Neuronal stem cell (in vitro differentiated cells): ENCODE data around the gene DBF4B.
"Not testable (repeated sequence)": the region's sequence is repeated elsewhere in the genome, so short reads cannot be mapped to it uniquely, and the experiment has no call there.

ENCODE experiments used
- DNase-seq: peaks from one replicate; pipeline ENCODE4 v3.0.0-alpha.2; 2013; ENCODE audit warnings: low spot score
- H2AFZ ChIP-seq: one replicate; pipeline ENCODE4 v1.6.1; 2013; ENCODE audit warnings: mild to moderate bottlenecking, low read length, inconsistent platforms
- H2AK5ac ChIP-seq: 2 replicates; pipeline ENCODE4 v1.6.1; 2013; ENCODE audit warnings: low read depth, mild to moderate bottlenecking, inconsistent platforms, low read length, moderate library complexity, mixed read lengths
- H2BK120ac ChIP-seq: 2 replicates; pipeline ENCODE4 v1.6.1; 2013; ENCODE audit warnings: low read depth, mild to moderate bottlenecking, inconsistent platforms, low read length, moderate library complexity, mixed read lengths
- H2BK12ac ChIP-seq: one replicate; pipeline ENCODE4 v1.6.1; 2013; ENCODE audit warnings: low read length, inconsistent platforms
- H2BK15ac ChIP-seq: 2 replicates; pipeline ENCODE4 v1.6.1; 2013; ENCODE audit warnings: mild to moderate bottlenecking, low read length, inconsistent platforms, mixed read lengths
- H2BK5ac ChIP-seq: one replicate; pipeline ENCODE4 v1.6.1; 2013; ENCODE audit warnings: inconsistent platforms, mild to moderate bottlenecking, low read length, moderate library complexity
- H3K14ac ChIP-seq: one replicate; pipeline ENCODE4 v1.6.1; 2013; ENCODE audit warnings: low read length, inconsistent platforms
- H3K18ac ChIP-seq: 2 replicates; pipeline ENCODE4 v1.6.1; 2013; ENCODE audit warnings: low read length, inconsistent platforms
- H3K23ac ChIP-seq: 2 replicates; pipeline ENCODE4 v1.6.1; 2013; ENCODE audit warnings: low read depth, mild to moderate bottlenecking, mixed read lengths, low read length, inconsistent platforms; ENCODE audit not compliant: poor library complexity
- H3K27ac ChIP-seq: replicated peaks from 3 replicates; pipeline ENCODE4 v1.5.1; 2013; ENCODE audit warnings: low read length, inconsistent platforms
- H3K27me3 ChIP-seq, 3 experiments: 2 replicates each; pipeline ENCODE4 v1.6.1; 2013; ENCODE audit warnings: low read length in 3 of 3, mild to moderate bottlenecking in 2 of 3, inconsistent platforms in 1 of 3, low read depth in 1 of 3, mixed read lengths in 1 of 3, moderate library complexity in 1 of 3; ENCODE audit not compliant: control insufficient read depth in 3 of 3, insufficient read depth in 3 of 3
- H3K36me3 ChIP-seq, 2 donors: replicated peaks in 1 of 2; 2 replicates each; pipeline ENCODE4 v1.6.1; 2013; ENCODE audit warnings: low read length in 2 of 2; ENCODE audit not compliant: control insufficient read depth in 2 of 2, insufficient read depth in 2 of 2
- H3K4ac ChIP-seq: 2 replicates; pipeline ENCODE4 v1.6.1; 2013; ENCODE audit warnings: inconsistent platforms, mild to moderate bottlenecking, low read length, moderate library complexity
- H3K4me1 ChIP-seq, 2 donors: 1 replicate in 1 of 2; 2 replicates in 1 of 2; pipeline ENCODE4 v1.6.1; 2013; ENCODE audit warnings: low read length in 2 of 2, low read depth in 1 of 2; ENCODE audit not compliant: control insufficient read depth in 2 of 2, insufficient read depth in 1 of 2
- H3K4me2 ChIP-seq: one replicate; pipeline ENCODE4 v1.6.1; 2013; ENCODE audit warnings: mild to moderate bottlenecking, low read length, inconsistent platforms; ENCODE audit not compliant: insufficient read depth, poor library complexity, severe bottlenecking
- H3K4me3 ChIP-seq, 2 donors: 2 replicates each; pipeline ENCODE4 v1.5.1; 2013; ENCODE audit warnings: low read length in 2 of 2, mild to moderate bottlenecking in 2 of 2, inconsistent platforms in 1 of 2, moderate library complexity in 1 of 2
- H3K79me1 ChIP-seq: one replicate; pipeline ENCODE4 v1.6.1; 2013; ENCODE audit warnings: low read depth, mild to moderate bottlenecking, inconsistent platforms, low read length, moderate library complexity
- H3K9ac ChIP-seq: one replicate; pipeline ENCODE4 v1.6.1; 2013; ENCODE audit warnings: mild to moderate bottlenecking, low read depth, low read length, inconsistent platforms; ENCODE audit not compliant: poor library complexity
- H3K9me3 ChIP-seq, 2 donors: replicated peaks in 1 of 2; 2 replicates each; pipeline versions ENCODE3 to v1.6.1; 2013; ENCODE audit warnings: low read length in 2 of 2, mild to moderate bottlenecking in 2 of 2, inconsistent platforms in 1 of 2, low read depth in 1 of 2, mixed read lengths in 1 of 2, moderate library complexity in 1 of 2; ENCODE audit not compliant: control insufficient read depth in 2 of 2, insufficient read depth in 1 of 2
- H4K8ac ChIP-seq: one replicate; pipeline ENCODE4 v1.6.1; 2013; ENCODE audit warnings: low read depth, mild to moderate bottlenecking, inconsistent platforms, low read length, moderate library complexity
- H4K91ac ChIP-seq: one replicate; pipeline ENCODE4 v1.6.1; 2013; ENCODE audit warnings: low read length, low read depth, mild to moderate bottlenecking, inconsistent platforms; ENCODE audit not compliant: poor library complexity
- WGBS, 2 donors: extraction: QIAGEN DNeasy Blood & Tissue Kit; methylation state at CpG; one replicate each; pipeline ENCODE4 v1.1.7; 2013; ENCODE audit warnings: missing lambda C conversion rate in 2 of 2, mixed read lengths in 1 of 2; ENCODE audit not compliant: insufficient read length in 2 of 2, insufficient replicate concordance in 1 of 2; ENCODE audit errors: extremely low coverage in 2 of 2; 5-methylcytosine and 5-hydroxymethylcytosine counted together

The DBF4B gene

GRCh38 chr17:44738214-44738906, 29.9 kb downstream of the DBF4B start:
- Histone ChIP-seq H3K27me3 (no peaks in the 10 kb centered on the region), H3K4me2 (no peak overlapping the region), H3K4ac (no peak overlapping the region), H3K18ac (no peak overlapping the region), H3K79me1 (no peaks in the 10 kb centered on the region), H2BK5ac (no peak overlapping the region), H2BK15ac (no peak overlapping the region), H4K8ac (no peak overlapping the region), H2BK12ac (no peak overlapping the region), H4K91ac (no peak overlapping the region), H2AFZ (no peak overlapping the region), H3K9me3 (no peaks in the 10 kb centered on the region), H3K36me3 (peaks cover 24 to 92% of the 10 kb centered on the region in 2 donors), H3K4me1 (no peaks in the 10 kb centered on the region), H3K4me3 (no peak overlapping the region), H3K14ac (no peak overlapping the region), H3K23ac (no peak overlapping the region), H3K27ac (no peak overlapping the region), H2AK5ac (no peak overlapping the region), H2BK120ac (no peak overlapping the region), H3K9ac (no peak overlapping the region)
- DNase-seq, result no peak
- no CpG with 5 or more reads among the region's 3 CpGs for WGBS, 2 donors

GRCh38 chr17:44741316-44741715, 32.9 kb downstream of the DBF4B start:
- no peak overlapping the region for H3K23ac ChIP-seq
- no peak overlapping the region for H2AK5ac ChIP-seq
- no peak overlapping the region for H4K91ac ChIP-seq
- no peaks in the 10 kb centered on the region for H3K79me1 ChIP-seq
- no peak overlapping the region for H2BK5ac ChIP-seq
- no peak overlapping the region for H2AFZ ChIP-seq
- H3K14ac ChIP-seq, result no peak overlapping the region
- no peak overlapping the region for H2BK120ac ChIP-seq
- no peaks in the 10 kb centered on the region for H3K4me1 ChIP-seq
- H3K9me3 ChIP-seq, result no peaks in the 10 kb centered on the region
- H3K18ac ChIP-seq, result no peak overlapping the region
- DNase-seq, result no peak
- H2BK12ac ChIP-seq, result no peak overlapping the region
- no peak overlapping the region for H3K4me3 ChIP-seq
- H3K27ac ChIP-seq, result no peak overlapping the region
- H3K9ac ChIP-seq, result no peak overlapping the region
- no peak overlapping the region for H2BK15ac ChIP-seq
- H3K36me3 ChIP-seq, result peaks cover 19 to 76% of the 10 kb centered on the region in 2 donors
- H3K27me3 ChIP-seq, result no peaks in the 10 kb centered on the region
- H4K8ac ChIP-seq, result no peak overlapping the region
- H3K4me2 ChIP-seq, result no peak overlapping the region
- H3K4ac ChIP-seq, result no peak overlapping the region
- WGBS, 2 donors, result no CpG with 5 or more reads among the region's 8 CpGs

DNA sequence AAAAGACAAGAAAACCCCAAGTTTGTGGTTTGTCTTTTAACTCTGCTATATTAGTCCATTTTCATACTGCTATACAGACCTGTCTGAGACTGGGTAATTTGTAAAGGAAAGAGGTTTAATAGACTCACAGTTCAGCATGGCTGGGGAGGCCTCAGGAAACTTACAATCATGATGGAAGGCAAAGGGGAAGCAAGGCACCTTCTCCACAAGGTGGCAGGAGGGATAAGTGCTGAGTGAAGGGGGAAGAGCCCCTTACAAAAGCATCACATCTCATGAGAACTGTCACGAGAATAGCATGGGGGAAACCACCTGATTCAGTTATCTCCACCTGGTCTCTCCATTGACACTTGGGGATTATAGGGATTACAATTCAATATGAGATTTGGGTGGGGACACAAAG, 36.8 kb downstream of the DBF4B start:
- no peak overlapping the region for H2AK5ac ChIP-seq
- no peak overlapping the region for H4K91ac ChIP-seq
- no peak overlapping the region for H3K27ac ChIP-seq
- H3K4me1 ChIP-seq, result no peaks in the 10 kb centered on the region
- no peak overlapping the region for H3K18ac ChIP-seq
- H2BK5ac ChIP-seq, result no peak overlapping the region
- H3K4me3 ChIP-seq, result no peak overlapping the region
- no peaks in the 10 kb centered on the region for H3K27me3 ChIP-seq
- H4K8ac ChIP-seq, result no peak overlapping the region
- no peak overlapping the region for H2BK120ac ChIP-seq
- no peak for DNase-seq
- no peak overlapping the region for H3K4ac ChIP-seq
- no peaks in the 10 kb centered on the region for H3K79me1 ChIP-seq
- H3K4me2 ChIP-seq, result no peak overlapping the region
- H2AFZ ChIP-seq, result no peak overlapping the region
- H2BK15ac ChIP-seq, result no peak overlapping the region
- H3K36me3 ChIP-seq, result peaks cover 34 to 76% of the 10 kb centered on the region in 2 donors
- no peak overlapping the region for H2BK12ac ChIP-seq
- H3K23ac ChIP-seq, result no peak overlapping the region
- H3K9me3 ChIP-seq, result no peaks in the 10 kb centered on the region
- no peak overlapping the region for H3K9ac ChIP-seq
- no peak overlapping the region for H3K14ac ChIP-seq
- no CpG with 5 or more reads among the region's 1 CpG for WGBS, 2 donors

- H3K4me3 ChIP-seq, H2BK5ac ChIP-seq, H3K9me3 ChIP-seq, H4K91ac ChIP-seq, H2AFZ ChIP-seq, H3K27me3 ChIP-seq, H2BK15ac ChIP-seq, H3K14ac ChIP-seq, H3K4me1 ChIP-seq, H3K27ac ChIP-seq, DNase-seq, H3K23ac ChIP-seq, H4K8ac ChIP-seq, H3K79me1 ChIP-seq, H2AK5ac ChIP-seq, H3K4ac ChIP-seq, H2BK12ac ChIP-seq, H2BK120ac ChIP-seq, H3K4me2 ChIP-seq, H3K9ac ChIP-seq, H3K18ac ChIP-seq: not testable (repeated sequence)
- no CpG with 5 or more reads among the region's 5 CpGs for WGBS, 2 donors
- peaks cover 32 to 80% of the 10 kb centered on the region in 2 donors for H3K36me3 ChIP-seq
Observed at GRCh38 chr17:44745738-44746137, 37.3 kb downstream of the DBF4B start.
